A673 (cell line): ENCODE measurements around the gene NT5C2. TPM values are rescaled to one million over a fixed set of nuclear protein-coding genes. Genes with fewer than 3 reads are reported as not detected.
"Not testable (repeated sequence)": the region's sequence is repeated elsewhere in the genome, so short reads cannot be mapped to it uniquely, and the experiment has no call there.

Experiments
- BruUV-seq: library from RNA; stranded (reverse); fragments of 400-500 nt; replicated peaks from 2 replicates; lab custom pipeline; 2021; lab: Mats Ljungman, UMichigan
- CTCF ChIA-PET: fragments of 300-600 bp; sonication (Branson Sonifier 250); formaldehyde crosslinking; loops from one replicate; lab custom pipeline; 2022; ENCODE audit warnings: antibody characterized with exemption; lab: Charles Lee
- POLR2A ChIA-PET: fragments of 300-600 bp; sonication (Branson Sonifier 250); formaldehyde crosslinking; loops from one replicate; lab custom pipeline; 2022; ENCODE audit warnings: antibody characterized with exemption; ENCODE audit not compliant: low non-redundant PET; lab: Charles Lee
- DNase-seq: peaks from one replicate; pipeline ENCODE4 v3.0.0-alpha.2; 2015; ENCODE audit warnings: low spot score
- H3K27ac ChIP-seq: fragments of 200-600 bp; sonication (generic); 2 replicates; pipeline ENCODE4 v1.5.1; 2016; ENCODE audit warnings: mixed run types, low read depth, mild to moderate bottlenecking, mixed read lengths, antibody characterized with exemption, low read length; ENCODE audit not compliant: poor library complexity, severe bottlenecking
- H3K27me3 ChIP-seq: fragments of 200-600 bp; sonication (generic); replicated peaks from 2 replicates; pipeline ENCODE4 v1.6.1; 2017; ENCODE audit warnings: mixed run types, low read depth, mild to moderate bottlenecking, mixed read lengths, antibody characterized with exemption, low read length; ENCODE audit not compliant: insufficient read depth, poor library complexity
- H3K36me3 ChIP-seq: fragments of 200-600 bp; sonication (generic); 2 replicates; pipeline ENCODE4 v1.6.1; 2016; ENCODE audit warnings: mixed run types, mild to moderate bottlenecking, mixed read lengths, antibody characterized with exemption, low read length; ENCODE audit not compliant: insufficient read depth, poor library complexity, severe bottlenecking
- H3K4me1 ChIP-seq: fragments of 200-600 bp; sonication (generic); 2 replicates; pipeline ENCODE4 v1.6.1; 2017; ENCODE audit warnings: mixed run types, mild to moderate bottlenecking, mixed read lengths, antibody characterized with exemption, low read length; ENCODE audit not compliant: insufficient read depth, poor library complexity, severe bottlenecking
- H3K4me3 ChIP-seq: fragments of 200-600 bp; sonication (generic); 2 replicates; pipeline ENCODE4 v1.5.1; 2016; ENCODE audit warnings: low read depth, mixed run types, mild to moderate bottlenecking, mixed read lengths, low read length; ENCODE audit not compliant: poor library complexity, severe bottlenecking
- H3K9me3 ChIP-seq: fragments of 200-600 bp; sonication (generic); 2 replicates; pipeline ENCODE4 v1.6.1; 2016; ENCODE audit warnings: mixed run types, low read depth, mild to moderate bottlenecking, mixed read lengths, antibody characterized with exemption, low read length; ENCODE audit not compliant: poor library complexity, severe bottlenecking
- EZH2 ChIP-seq: fragments of 200-600 bp; sonication (generic); IDR thresholded peaks from 2 replicates; pipeline ENCODE4 v1.6.1; 2017; ENCODE audit warnings: borderline replicate concordance, low read depth, mild to moderate bottlenecking, mixed read lengths, antibody characterized with exemption, low read length; ENCODE audit not compliant: poor library complexity, severe bottlenecking
- intact Hi-C: fragments of 100-400 bp; cut with micrococcal nuclease; formaldehyde crosslinking; loops from one replicate; pipeline ENCODE4 v1.10.0; 2022; ENCODE audit not compliant: unreplicated experiment
- total RNA-seq: library from RNA; stranded (reverse); gene quantifications from 2 replicates; pipeline ENCODE4 v1.2.3, GENCODE V29; 2021
- TF ChIP-seq, protein P1 (sequence below): fragments of 300-800, 200-600 bp; sonication (generic); conservative IDR thresholded peaks from 2 replicates; pipeline ENCODE4 v1.5.1; 2017; ENCODE audit warnings: low read depth, mild to moderate bottlenecking, antibody characterized with exemption, low read length, moderate library complexity, mixed read lengths

The NT5C2 gene
- total RNA-seq, 1 experiment from 2014 or later = 61.8 TPM

DNA sequence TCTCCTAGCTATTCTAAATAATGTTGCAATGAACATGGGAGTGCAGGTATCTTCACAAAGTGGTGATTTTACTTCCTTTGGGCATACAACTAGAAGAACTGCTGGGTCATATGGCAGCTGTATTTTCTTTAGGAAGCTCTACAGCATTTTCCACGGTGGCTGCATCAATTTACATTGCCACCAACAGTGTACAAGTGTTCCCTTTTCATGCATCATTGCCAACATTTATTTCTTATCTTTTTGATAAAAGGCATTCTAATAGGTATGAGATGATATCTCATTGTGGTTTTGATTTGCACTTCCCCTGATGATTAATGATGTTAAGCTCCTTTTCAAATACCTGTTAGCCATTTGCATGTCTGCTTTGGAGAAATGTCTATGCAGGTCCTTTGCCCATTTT, 52.6 kb downstream of the NT5C2 start:
- no peaks in the 10 kb centered on the region for H3K36me3 ChIP-seq

DNA sequence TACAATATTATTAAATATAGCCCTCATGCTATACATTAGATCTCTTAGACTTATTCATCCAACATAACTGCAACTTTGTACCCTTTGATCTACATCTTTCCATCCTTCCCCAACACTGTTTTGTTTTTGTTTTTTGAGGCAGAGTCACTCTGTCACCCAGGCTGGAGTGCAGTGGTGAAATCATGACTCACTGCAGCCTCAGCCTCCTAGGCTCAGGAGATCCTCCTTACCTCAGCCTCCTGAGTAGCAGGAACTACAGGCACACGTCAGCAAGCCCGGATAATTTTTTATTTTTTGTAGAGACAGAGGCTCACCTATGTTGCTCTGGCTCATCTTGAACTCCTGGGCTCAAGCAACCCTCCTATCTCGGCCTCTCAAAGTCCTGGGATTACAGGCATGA, 53.3 kb downstream of the NT5C2 start:
- H3K36me3 ChIP-seq = no peaks in the 10 kb centered on the region
- no peaks in the 10 kb centered on the region for H3K4me1 ChIP-seq
- no peaks in the 10 kb centered on the region for H3K27me3 ChIP-seq
- ChIA-PET CTCF (no interaction called here), POLR2A (no interaction called here)
- H3K9me3 ChIP-seq = no peaks in the 10 kb centered on the region
- BruUV-seq = no TSS peak
- intact Hi-C loops = no loop called here
- TF ChIP-seq EZH2 = no peak
- TF ChIP-seq, protein P1, sequence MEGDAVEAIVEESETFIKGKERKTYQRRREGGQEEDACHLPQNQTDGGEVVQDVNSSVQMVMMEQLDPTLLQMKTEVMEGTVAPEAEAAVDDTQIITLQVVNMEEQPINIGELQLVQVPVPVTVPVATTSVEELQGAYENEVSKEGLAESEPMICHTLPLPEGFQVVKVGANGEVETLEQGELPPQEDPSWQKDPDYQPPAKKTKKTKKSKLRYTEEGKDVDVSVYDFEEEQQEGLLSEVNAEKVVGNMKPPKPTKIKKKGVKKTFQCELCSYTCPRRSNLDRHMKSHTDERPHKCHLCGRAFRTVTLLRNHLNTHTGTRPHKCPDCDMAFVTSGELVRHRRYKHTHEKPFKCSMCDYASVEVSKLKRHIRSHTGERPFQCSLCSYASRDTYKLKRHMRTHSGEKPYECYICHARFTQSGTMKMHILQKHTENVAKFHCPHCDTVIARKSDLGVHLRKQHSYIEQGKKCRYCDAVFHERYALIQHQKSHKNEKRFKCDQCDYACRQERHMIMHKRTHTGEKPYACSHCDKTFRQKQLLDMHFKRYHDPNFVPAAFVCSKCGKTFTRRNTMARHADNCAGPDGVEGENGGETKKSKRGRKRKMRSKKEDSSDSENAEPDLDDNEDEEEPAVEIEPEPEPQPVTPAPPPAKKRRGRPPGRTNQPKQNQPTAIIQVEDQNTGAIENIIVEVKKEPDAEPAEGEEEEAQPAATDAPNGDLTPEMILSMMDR = no peak
- no peak for DNase-seq
- no peak overlapping the region for H3K4me3 ChIP-seq
- no peak overlapping the region for H3K27ac ChIP-seq

More for the DNA sequence above, 52.6 kb downstream of the NT5C2 start:
- ChIA-PET POLR2A (no interaction called here), CTCF (no interaction called here)
- Histone ChIP-seq H3K27me3 (no peaks in the 10 kb centered on the region), H3K4me1 (no peaks in the 10 kb centered on the region), H3K27ac (no peak overlapping the region), H3K4me3 (no peak overlapping the region), H3K9me3 (no peaks in the 10 kb centered on the region)
- no TSS peak for BruUV-seq
- TF ChIP-seq, protein P1 = no peak
- no peak for TF ChIP-seq EZH2
- no peak for DNase-seq
- intact Hi-C loops = no loop called here

DNA sequence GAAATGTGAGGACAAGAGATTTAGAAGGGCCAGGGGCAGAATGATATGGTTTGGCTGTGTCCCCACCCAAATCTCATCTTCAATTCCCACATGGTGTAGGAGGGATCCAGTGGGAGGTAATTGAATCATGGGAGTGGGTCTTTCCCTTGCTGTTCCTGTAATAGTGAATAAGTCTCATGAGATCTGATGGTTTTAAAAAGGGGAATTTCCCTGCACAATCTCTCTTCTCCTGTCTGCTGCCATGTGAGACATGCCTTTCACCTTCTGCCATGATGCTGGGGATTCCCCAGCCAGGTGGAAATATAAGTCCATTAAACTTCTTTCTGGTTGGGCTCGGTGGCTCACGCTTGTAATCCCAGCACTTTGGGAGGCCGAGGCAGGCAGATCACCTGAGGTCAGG, 57.9 kb downstream of the NT5C2 start:
- DNase-seq, H3K4me3 ChIP-seq, H3K27ac ChIP-seq, BruUV-seq, H3K9me3 ChIP-seq, POLR2A ChIA-PET, CTCF ChIA-PET, H3K27me3 ChIP-seq, H3K4me1 ChIP-seq, H3K36me3 ChIP-seq, intact Hi-C loops: not testable (repeated sequence)

DNA sequence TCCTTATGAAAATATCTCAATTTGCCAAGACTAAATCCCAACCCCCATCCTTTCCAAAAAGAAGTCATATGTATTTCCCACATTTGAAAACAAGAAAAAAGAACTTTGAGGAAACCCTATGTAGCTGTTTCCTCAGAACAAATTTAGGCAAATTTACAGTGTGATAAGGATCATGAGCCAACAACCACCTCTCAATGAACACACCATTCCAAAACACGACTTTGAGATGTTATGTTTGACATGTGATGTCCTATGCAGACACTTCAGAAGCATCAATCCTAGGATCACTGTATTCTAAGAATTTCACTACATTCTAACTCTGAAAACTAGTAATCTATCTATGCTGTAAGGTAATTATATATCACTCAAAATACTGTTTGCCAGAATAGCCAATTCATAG, 62.2 kb downstream of the NT5C2 start:
- POLR2A ChIA-PET = interaction anchor here (0.6 kb wide), 1 partner anchor 97 kb away, joined by 5 read pairs; no protein-coding TSS in a partner anchor
- DNase-seq = no peak
- Histone ChIP-seq H3K9me3 (no peaks in the 10 kb centered on the region), H3K27ac (no peak overlapping the region), H3K36me3 (no peaks in the 10 kb centered on the region), H3K4me3 (no peak overlapping the region), H3K27me3 (no peaks in the 10 kb centered on the region), H3K4me1 (peaks cover 11% of the 10 kb centered on the region)
- TF ChIP-seq, protein P1 = no peak
- TF ChIP-seq EZH2 = no peak
- intact Hi-C loops = no loop called here
- CTCF ChIA-PET = no interaction called here
- no TSS peak for BruUV-seq

DNA sequence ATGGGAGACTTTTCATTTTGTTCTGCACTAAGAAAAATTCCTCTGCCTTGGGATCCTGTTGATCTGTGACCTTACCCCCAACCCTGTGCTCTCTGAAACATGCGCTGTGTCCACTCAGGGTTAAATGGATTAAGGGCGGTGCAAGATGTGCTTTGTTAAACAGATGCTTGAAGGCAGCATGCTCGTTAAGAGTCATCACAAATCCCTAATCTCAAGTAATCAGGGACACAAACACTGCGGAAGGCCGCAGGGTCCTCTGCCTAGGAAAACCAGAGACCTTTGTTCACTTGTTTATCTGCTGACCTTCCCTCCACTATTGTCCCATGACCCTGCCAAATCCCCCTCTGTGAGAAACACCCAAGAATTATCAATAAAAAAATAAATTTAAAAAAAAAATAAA, 62.9 kb downstream of the NT5C2 start:
- H3K9me3 ChIP-seq, BruUV-seq, H3K36me3 ChIP-seq, DNase-seq, intact Hi-C loops, H3K4me3 ChIP-seq, H3K27me3 ChIP-seq, H3K27ac ChIP-seq, CTCF ChIA-PET: not testable (repeated sequence)
- POLR2A ChIA-PET = interaction anchor here (0.6 to 0.7 kb wide), 2 partner anchors 96 to 242 kb away, joined by 3 to 5 read pairs; no protein-coding TSS in a partner anchor
- H3K4me1 ChIP-seq = peaks cover 11% of the 10 kb centered on the region
